SJSA1 (cell line): ENCODE results near the gene UBAP1. TPM values are rescaled to one million over a fixed set of nuclear protein-coding genes. Genes with fewer than 3 reads are reported as not detected.
"Not testable (repeated sequence)": the region's sequence is repeated elsewhere in the genome, so short reads cannot be mapped to it uniquely, and the experiment has no call there.

Experiments used
- DNase-seq, 2 experiments: peaks; one replicate each; pipeline ENCODE4 v3.0.0-alpha.2; 2015 to 2020; ENCODE audit warnings: low spot score in 2 of 2, low read depth in 1 of 2
- H3K27ac ChIP-seq: fragments of 250-450 bp; sonication (Bioruptor Pico); 2 replicates; pipeline ENCODE4 v1.5.1; 2020; ENCODE audit warnings: mild to moderate bottlenecking, moderate library complexity
- H3K27me3 ChIP-seq: fragments of 250-450 bp; sonication (Bioruptor Pico); replicated peaks from 2 replicates; pipeline ENCODE4 v1.5.1; 2020; ENCODE audit warnings: mild to moderate bottlenecking, moderate library complexity
- H3K36me3 ChIP-seq: fragments of 250-450 bp; sonication (Bioruptor Pico); 2 replicates; pipeline ENCODE4 v1.5.1; 2020; ENCODE audit warnings: mild to moderate bottlenecking
- H3K4me1 ChIP-seq: fragments of 250-450 bp; sonication (Bioruptor Pico); replicated peaks from 2 replicates; pipeline ENCODE4 v1.6.1; 2021; ENCODE audit warnings: mild to moderate bottlenecking
- H3K4me3 ChIP-seq: fragments of 250-450 bp; sonication (Bioruptor Pico); 2 replicates; pipeline ENCODE4 v1.5.1; 2020; ENCODE audit warnings: mild to moderate bottlenecking
- H3K9me3 ChIP-seq: fragments of 250-450 bp; sonication (Bioruptor Pico); replicated peaks from 2 replicates; pipeline ENCODE4 v1.5.1; 2020; ENCODE audit warnings: mild to moderate bottlenecking
- total RNA-seq: library from RNA; depleted of rRNA; stranded (reverse); fragments of >200 nt; shearing (Covaris generic); gene quantifications from 2 replicates; pipeline ENCODE4 v1.2.3, GENCODE V29; 2014

Gene UBAP1
- total RNA-seq, 1 experiment from 2014 or later = 15.3 TPM

DNA sequence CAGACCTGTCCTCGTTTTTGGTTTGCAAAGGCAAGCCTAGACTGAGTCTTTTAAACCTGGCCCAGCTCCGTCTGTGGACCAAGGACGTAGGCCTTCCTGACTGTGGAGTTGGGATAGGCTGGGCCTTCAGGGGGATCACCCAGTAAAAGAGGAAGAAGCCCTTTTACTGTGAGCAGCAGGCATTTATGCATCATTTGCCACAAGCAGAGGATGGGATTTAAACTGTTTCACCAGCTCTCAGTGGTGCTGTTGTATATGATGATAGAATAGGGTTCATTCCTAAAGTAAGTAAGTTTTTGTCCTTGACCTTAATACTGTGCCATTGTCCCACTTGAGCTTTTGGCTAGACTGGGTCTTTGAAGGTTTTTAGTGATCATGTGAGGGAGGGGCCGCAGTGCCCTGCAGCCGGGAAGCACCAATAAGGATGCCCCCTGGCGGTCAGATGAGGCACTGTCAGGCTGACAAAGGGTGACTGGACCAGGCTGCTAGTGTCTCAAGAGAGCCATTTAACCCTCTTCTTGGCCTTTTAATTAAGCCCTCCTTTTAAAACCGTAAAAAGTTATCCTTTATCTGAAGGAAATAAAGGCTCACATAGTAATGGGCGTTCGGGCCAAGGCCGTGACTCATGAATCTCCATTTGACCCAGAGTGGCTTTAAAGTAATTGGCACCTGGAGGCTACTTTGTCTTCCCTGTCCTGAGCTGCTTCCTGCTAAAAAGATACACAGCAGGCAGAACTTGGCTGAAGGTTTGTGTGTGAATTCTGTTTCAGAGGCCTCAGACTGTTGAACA is 74.0 kb downstream of the UBAP1 start:
- Histone ChIP-seq H3K27ac (no peak overlapping the region), H3K4me3 (no peak overlapping the region), H3K9me3 (no peaks in the 10 kb centered on the region), H3K27me3 (no peaks in the 10 kb centered on the region), H3K36me3 (peaks cover 39% of the 10 kb centered on the region), H3K4me1 (peaks cover 16% of the 10 kb centered on the region)
- DNase-seq = peak; percentile 45 to 52

DNA sequence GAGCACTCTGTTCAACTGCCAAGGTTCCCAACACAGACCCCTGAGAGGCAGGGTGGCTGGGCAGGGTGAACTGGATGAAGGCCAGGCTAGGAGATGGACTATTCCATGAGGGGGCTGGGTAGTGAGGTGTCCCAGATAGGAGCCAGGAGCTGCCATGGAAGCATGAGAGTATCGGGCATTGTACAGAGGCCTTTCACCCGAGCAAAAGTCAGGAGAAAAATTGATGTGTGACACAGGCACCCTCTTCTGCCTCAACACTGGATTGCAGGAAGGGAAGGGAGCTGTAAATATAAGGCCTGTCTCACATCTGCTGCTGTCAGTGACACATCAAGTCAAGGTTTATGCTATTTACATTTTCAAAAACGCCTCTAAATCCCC is 74.6 kb downstream of the UBAP1 start:
- Histone ChIP-seq H3K4me1 (peaks cover 16% of the 10 kb centered on the region), H3K27me3 (no peaks in the 10 kb centered on the region), H3K36me3 (peaks cover 35% of the 10 kb centered on the region), H3K27ac (0 out of 2 replicates have a peak overlapping the region, but pooled peaks have one; percentile 29), H3K9me3 (no peaks in the 10 kb centered on the region), H3K4me3 (no peak overlapping the region)
- no peak for DNase-seq

DNA sequence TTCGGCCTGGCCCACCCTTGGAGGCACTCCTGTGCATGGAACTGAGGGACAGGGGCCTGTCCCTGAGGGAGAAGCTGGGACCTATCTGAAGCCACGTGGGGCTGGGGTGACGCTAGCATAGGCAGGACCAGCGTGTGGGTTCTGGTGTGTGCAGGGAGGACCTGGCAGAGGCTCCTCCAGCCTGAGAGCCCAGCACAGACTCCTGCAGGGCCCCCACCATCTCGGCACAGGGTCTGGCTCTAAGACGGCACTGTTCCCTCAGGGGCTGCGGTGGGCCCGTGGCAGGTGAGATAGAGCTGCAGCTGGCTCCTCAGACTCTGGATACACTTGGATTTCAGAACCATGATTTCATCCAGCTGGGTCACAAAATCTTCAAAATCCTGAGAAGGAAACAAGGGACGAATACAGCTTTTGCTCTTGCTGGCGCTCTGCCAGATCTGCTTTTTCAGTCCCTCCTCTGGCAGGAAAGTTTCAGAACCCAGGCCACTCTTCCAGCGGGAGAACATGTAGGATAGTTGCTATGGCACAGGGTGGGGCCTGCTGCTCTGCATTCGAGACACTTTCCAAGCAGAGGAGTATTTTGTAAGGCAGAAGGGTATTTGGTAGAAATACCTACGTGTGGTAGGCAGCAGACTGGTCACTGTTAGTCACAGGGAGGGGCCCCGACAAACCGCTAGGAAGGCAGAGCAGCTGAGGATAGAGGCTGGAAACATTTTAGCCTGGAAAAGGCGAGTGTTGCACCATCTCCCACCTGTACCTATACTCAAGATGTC is 75.5 kb downstream of the UBAP1 start:
- DNase-seq = peak; percentile 22 to 55
- Histone ChIP-seq H3K27ac (peak overlapping the region; percentile 47), H3K4me3 (no peak overlapping the region), H3K9me3 (no peaks in the 10 kb centered on the region), H3K4me1 (peaks cover 16% of the 10 kb centered on the region), H3K27me3 (no peaks in the 10 kb centered on the region), H3K36me3 (peaks cover 34% of the 10 kb centered on the region)

DNA sequence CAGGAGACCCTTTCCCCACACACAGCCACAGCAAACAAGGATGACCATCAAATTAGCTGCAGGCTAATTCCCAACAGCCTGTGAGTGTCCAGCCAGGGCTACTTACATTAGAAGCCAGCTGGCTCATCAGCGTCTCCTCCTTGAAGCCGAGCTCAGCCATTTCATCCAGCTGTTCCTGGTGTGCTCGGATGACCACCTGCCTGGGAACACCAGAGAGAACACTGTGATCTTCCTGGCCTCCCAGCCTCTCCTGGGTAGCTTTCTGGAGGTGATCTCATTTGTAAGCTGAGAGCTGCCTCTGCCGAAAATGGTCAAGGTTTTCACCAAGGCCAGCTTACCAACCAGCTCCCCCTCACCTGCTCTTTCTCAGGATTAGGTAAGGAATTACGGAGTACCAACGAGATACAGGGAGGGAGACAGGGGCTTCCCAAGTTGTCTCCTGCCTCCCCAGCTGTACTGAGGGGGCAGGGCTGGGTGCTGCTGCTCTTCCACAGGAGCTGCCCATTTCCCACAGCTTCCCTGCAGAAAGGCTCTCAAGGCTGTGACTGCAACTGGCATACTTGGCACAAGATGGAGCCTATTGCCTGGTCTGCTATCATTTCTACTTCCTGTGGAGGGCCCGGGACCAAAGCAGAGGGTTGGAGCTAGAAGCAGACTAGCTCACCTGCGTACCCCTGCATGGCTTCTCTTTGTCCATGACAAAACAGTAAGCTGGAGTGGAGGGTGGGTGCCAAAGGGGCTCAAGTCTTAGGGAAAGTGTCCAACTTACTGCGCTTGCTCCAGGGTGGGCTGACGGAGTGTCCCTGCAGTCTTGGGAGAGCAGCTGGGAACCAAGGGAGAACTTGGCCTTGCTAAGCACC is 76.4 kb downstream of the UBAP1 start:
- H3K4me3 ChIP-seq = no peak overlapping the region

DNA sequence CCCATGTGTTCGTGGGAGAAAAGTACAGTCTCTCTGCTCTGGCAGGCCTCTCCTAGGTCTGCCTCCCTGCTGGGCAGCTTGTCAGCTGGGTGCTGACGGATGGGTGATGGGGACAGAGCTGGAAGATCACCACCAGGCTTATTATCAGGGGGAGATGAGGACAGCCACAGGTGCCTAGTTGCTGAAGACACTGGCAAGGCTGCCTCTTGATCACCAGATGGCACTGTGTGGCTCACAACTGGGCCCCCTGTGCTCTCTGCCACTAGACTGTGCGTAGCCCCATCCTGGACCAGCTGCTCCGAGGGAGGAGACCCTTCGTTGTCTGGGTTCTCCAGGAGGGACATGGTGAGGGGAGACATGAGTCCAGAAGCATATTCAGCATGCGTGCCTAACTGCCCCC is 77.3 kb downstream of the UBAP1 start:
- no peak for DNase-seq
- no peak overlapping the region for H3K27ac ChIP-seq
- peaks cover 16% of the 10 kb centered on the region for H3K4me1 ChIP-seq
- peaks cover 35% of the 10 kb centered on the region for H3K36me3 ChIP-seq
- no peak overlapping the region for H3K4me3 ChIP-seq
- H3K27me3 ChIP-seq = no peaks in the 10 kb centered on the region
- H3K9me3 ChIP-seq = no peaks in the 10 kb centered on the region

More for the DNA sequence above, 76.4 kb downstream of the UBAP1 start:
- no peak for DNase-seq
- peaks cover 16% of the 10 kb centered on the region for H3K4me1 ChIP-seq
- H3K9me3 ChIP-seq = no peaks in the 10 kb centered on the region
- H3K27ac ChIP-seq = peak overlapping the region; percentile 47
- peaks cover 37% of the 10 kb centered on the region for H3K36me3 ChIP-seq
- H3K27me3 ChIP-seq = no peaks in the 10 kb centered on the region

DNA sequence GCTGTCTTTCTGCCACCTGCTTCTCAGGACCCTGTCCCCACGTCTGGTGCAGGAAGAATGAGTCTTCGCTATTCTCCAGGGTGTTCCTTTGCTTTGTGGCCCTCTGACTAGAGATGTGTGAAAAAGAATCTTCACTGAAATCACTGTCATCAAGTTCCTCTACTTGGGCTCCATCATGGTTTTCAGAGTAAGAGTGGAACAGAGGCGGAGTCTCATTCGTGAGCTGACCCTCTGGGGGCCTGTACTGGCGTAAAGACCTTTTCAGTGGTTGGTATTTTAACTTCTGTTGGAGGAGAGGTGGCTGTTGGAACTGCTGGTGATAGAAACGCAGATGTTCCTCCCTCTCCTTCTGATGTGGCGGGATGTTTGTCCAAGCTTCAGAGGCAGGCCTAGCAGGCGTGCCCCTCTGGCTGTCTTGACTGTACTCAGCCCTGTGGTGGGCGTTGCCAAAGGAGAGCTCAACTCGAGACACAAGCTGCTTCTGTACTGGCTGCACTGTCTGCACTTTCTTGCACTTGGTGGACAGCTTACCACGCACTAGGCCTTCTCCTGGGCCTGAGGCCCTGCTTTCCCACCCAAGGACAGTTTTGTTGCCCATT is 78.2 kb downstream of the UBAP1 start:
- no peaks in the 10 kb centered on the region for H3K9me3 ChIP-seq
- no peaks in the 10 kb centered on the region for H3K27me3 ChIP-seq
- peaks cover 34% of the 10 kb centered on the region for H3K36me3 ChIP-seq
- H3K4me3 ChIP-seq = no peak overlapping the region
- H3K4me1 ChIP-seq = peaks cover 16% of the 10 kb centered on the region
- no peak for DNase-seq
- no peak overlapping the region for H3K27ac ChIP-seq

DNA sequence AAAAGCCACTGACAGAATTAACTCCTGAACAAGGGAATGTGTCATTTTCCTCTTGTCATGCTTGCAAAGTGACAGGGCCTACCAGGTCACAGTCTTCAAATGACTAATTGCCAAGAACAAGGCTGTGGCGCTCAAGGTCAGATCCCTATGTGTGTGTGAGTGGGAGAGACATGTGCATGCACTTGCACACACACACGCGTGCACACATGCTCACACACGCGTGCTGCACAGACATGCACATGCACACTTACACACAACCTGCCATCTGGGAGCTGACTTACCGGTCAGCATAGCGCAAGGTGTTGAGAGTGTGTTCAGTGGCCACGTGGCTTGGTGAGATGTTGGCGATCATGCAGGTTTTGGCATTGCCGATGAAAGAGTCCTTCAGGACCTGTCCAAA is 80.5 kb downstream of the UBAP1 start:
- Histone ChIP-seq H3K27ac (no peak overlapping the region), H3K4me3 (no peak overlapping the region), H3K27me3 (no peaks in the 10 kb centered on the region), H3K9me3 (no peaks in the 10 kb centered on the region), H3K4me1 (peaks cover 11% of the 10 kb centered on the region), H3K36me3 (peaks cover 20% of the 10 kb centered on the region)
- no peak for DNase-seq

DNA sequence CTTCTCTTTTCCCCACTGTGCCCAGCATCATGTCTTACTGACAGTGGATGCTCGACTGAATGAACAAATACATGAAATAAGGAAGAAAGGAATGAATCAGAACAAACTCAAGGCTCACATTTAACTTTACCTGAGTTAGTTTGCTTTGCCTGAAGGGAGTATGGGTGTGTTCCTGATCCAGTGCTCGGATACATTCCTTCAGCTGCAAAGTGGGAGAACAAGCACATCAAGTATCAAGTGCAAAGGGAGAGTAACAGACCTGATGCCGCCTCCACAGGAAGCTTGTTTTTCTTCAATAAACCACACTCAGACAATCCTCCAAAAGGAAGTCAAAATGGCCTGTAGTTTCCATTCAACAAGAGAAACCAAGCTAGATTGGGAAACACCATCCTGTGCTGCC is 84.1 kb downstream of the UBAP1 start:
- no peaks in the 10 kb centered on the region for H3K9me3 ChIP-seq
- no peak overlapping the region for H3K4me3 ChIP-seq
- no peaks in the 10 kb centered on the region for H3K4me1 ChIP-seq
- no peaks in the 10 kb centered on the region for H3K27me3 ChIP-seq
- H3K36me3 ChIP-seq = peaks cover 3% of the 10 kb centered on the region; the same call in 1 of the 2 replicates
- no peak for DNase-seq
- no peak overlapping the region for H3K27ac ChIP-seq

DNA sequence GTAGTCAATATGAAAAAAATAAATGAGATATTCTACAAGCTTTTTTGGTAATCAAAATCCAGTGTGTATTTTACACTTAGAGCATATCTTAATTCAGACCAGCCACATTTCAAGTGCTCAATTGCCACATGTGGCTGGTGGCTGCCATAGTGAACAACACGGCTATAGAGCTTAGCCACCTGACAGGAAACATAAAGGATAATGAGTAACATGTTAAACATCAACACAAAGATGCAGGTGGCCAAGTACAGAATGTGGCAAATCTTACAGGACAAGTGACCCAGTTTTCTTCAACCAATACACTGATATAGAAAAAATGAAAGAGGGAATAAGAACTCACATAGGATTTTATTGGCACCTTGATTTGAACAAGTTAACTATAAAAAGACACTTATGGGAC is 88.8 kb downstream of the UBAP1 start:
- Histone ChIP-seq H3K9me3 (no peaks in the 10 kb centered on the region), H3K27ac (no peak overlapping the region), H3K4me1 (no peaks in the 10 kb centered on the region), H3K27me3 (no peaks in the 10 kb centered on the region), H3K4me3 (no peak overlapping the region), H3K36me3 (no peaks in the 10 kb centered on the region)
- no peak for DNase-seq

DNA sequence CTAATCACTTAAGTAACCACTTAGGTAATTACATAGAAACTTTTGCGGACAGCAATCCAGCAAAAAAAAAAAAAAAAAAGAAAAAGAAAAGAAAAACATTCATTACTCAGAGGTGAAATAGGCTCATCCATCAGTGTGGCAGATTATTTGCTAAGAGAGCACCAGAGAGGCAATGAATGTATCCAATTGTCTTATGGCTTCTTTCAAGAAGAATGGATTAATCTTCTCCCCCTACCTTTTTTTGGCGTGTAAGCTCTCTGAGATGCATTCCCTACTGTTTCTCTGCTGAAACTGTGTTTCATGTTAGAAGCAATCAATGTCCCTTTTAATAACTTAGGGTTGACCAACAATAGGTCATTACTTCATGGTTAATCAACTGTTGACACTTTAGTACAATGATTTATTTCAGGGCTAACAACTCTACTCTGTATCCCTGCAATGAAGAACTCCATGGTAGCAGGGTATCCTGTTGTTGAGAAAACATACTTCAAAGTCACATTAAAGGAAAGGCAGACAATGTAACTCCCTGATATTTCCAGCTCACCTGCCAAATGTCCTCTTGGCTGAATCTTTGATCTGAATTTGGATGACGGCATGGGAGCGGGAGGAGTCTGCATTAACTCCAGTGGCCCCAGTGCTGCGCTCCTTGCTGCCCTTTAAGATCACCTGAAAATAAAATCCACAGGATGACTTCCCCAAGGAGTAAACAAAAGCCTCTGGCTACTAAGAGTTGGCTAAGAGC is 92.6 kb downstream of the UBAP1 start:
- Histone ChIP-seq H3K4me3 (no peak overlapping the region), H3K4me1 (no peaks in the 10 kb centered on the region), H3K27ac (no peak overlapping the region), H3K27me3 (no peaks in the 10 kb centered on the region), H3K9me3 (no peaks in the 10 kb centered on the region), H3K36me3 (no peaks in the 10 kb centered on the region)
- DNase-seq = no peak

DNA sequence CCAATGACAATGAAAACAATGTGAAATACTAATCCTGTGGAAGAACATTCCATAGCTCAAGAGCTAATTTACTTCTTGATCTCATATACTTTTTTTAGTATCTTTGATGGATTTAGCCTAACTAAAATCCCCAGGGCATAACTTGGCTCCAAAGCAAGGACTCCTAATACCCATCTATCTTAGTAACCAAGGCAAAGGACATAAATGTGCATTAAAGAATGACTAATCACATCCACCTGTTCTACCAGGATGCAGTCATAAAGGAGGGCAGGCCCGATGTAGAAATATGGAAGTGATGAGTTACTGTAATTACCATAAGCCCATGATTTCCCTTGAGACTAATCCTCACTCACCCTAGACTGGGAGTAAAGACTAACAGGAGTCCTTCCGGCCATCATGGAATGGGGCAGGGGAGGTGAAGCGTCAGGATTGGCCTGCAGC is 93.3 kb downstream of the UBAP1 start:
- DNase-seq = no peak
- Histone ChIP-seq H3K27ac (no peak overlapping the region), H3K9me3 (no peaks in the 10 kb centered on the region)

DNA sequence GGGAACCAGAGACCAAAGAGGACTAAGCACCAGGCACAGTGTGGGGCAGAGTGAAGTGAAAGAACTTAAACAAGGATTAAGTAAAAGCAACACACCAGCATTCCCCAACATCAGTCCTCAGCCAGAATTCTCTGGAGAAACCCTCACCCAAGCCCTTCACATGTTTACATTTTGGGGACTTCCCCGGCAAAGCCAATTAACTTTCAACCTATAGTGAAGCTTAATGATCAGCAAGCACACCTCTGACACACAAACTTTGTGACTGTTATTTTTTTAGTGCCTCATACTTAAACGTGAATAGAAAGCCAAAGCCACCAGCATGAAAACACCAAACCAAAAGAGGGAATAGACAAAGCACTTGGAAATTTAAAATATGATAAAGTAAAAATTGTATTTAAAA is 94.7 kb downstream of the UBAP1 start:
- DNase-seq, H3K36me3 ChIP-seq, H3K4me3 ChIP-seq, H3K27ac ChIP-seq, H3K27me3 ChIP-seq, H3K9me3 ChIP-seq, H3K4me1 ChIP-seq: not testable (repeated sequence)

More for the DNA sequence above, 93.3 kb downstream of the UBAP1 start:
- H3K4me1 ChIP-seq = no peaks in the 10 kb centered on the region
- no peak overlapping the region for H3K4me3 ChIP-seq
- no peaks in the 10 kb centered on the region for H3K27me3 ChIP-seq
- no peaks in the 10 kb centered on the region for H3K36me3 ChIP-seq

DNA sequence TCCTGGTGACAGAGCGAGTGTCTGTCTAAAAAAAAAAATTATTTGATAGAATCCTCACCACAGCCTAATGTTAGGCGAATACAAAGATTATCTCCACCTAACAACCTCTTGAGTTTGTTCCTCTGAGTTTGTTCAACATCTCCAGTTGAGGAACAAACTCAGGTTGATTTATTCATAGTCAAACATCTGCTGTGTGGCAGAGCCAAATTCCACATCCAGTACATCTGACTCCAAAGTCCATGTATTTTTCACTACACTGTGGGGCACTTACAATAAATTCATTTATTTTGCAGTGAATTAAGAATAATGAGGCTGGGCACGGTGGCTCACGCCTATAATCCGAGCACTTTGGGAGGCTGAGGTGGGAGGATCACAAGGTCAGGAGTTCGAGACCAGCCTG is 97.0 kb downstream of the UBAP1 start:
- H3K9me3 ChIP-seq = no peaks in the 10 kb centered on the region
- H3K4me1 ChIP-seq = no peaks in the 10 kb centered on the region
- H3K4me3 ChIP-seq = no peak overlapping the region
- no peaks in the 10 kb centered on the region for H3K27me3 ChIP-seq
- no peaks in the 10 kb centered on the region for H3K36me3 ChIP-seq
- no peak for DNase-seq
- H3K27ac ChIP-seq = no peak overlapping the region
